HG03196 (cell line): ENCODE measurements around the gene PPP1R27.

Source experiments
- ATAC-seq: cut with Tn5 transposase; IDR thresholded peaks from one replicate; pipeline ENCODE4 v1.9.1; 2021; ENCODE audit not compliant: unreplicated experiment

The PPP1R27 gene

GRCh38 chr17:81863123-81863675 is 28.3 kb upstream of the PPP1R27 start:
- ATAC-seq: no peak

GRCh38 chr17:81860756-81861568 is 26.1 kb upstream of the PPP1R27 start:
- peak; percentile 77 for ATAC-seq

- ATAC-seq: peak; percentile 8
Observed at GRCh38 chr17:81859906-81860755, 25.3 kb upstream of the PPP1R27 start, which contains the start of gene P4HB. Gene P4HB (minus strand): TSS chr17:81860535. CDS start chr17:81860471, 64 bp downstream.

DNA sequence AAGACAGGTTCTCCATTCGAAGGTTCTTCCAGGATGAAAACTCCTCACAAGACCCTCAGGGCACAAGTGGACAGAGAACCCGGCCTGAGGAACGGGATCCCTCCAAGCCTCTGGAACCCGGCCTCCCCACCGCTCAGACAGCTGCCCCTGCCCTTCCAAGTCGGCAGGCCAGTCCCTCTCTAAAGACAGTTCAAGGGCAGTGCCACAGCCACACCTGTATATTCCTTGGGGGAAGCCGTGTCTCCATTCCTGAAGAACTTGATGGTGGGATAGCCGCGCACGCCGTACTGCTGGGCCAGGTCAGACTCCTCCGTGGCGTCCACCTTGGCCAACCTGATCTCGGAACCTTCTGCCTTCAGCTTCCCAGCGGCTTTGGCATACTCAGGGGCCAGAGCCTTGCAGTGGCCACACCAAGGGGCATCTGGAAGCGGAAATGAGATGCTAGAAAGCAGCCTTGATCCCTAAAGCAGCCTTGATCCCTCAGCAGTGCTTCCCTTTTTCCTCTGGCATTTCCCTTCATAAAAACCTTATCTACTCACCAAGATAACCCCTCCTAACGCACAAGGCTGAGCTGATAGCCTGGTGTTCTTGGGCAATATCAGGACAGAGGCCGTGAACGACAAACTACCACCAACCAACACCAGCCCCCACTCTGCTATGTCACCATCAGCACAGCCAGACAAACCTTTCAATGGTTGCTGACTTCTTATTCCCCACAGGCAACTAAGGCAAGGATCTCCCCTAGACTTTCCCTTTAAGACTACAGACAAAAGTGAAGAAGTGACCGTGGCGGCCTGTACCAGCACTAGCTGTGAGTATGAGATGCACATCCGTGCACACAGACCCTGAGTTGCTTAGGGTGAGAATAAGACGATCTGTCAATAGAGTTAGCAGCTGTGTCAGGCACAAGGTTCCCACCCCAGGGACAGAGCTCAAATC is 24.4 kb upstream of the PPP1R27 start:
- ATAC-seq: no peak

- no peak for ATAC-seq
Observed at GRCh38 chr17:81858170-81858966, 23.5 kb upstream of the PPP1R27 start.

- ATAC-seq: no peak
Observed at GRCh38 chr17:81854974-81855774, 20.3 kb upstream of the PPP1R27 start.

DNA sequence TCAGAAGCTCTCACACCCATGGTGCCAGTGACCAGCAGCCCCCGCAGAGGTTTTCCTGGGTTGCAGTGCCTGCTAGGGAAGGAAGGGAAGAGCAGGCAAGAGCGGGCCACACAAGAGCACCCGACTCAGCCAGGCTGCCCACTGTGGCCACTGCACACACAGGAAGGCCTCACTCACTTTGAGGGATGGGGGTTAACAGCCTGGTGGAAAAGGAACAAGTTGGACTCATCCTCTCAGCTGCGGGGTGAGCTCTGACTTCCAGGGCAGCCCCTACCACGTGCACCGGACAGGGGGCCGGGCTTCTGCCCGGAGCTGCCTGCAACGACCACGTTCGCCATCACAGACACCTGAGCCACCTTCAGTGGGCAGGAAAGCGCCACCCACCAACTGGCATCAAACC is 17.4 kb upstream of the PPP1R27 start:
- ATAC-seq: no peak

DNA sequence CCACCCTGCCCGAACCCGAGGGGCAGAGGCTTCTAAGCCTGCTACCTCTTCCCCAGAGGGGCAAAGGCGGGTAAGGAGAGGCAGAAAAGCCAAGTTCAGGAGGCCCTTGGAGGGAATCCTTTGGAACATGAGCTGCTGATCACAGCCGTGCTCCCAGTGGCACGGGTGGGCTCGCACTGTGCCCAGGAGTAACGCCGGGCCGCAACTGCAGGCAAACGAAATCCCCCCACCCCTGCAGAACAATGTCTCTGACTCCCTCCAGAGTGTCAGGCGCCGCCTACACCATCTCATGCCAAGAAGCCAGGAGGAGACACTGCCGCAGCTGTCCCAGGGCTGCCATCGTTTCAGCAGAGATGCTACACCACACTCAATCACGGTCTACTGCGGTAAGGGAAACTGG is 16.6 kb upstream of the PPP1R27 start:
- ATAC-seq: no peak

DNA sequence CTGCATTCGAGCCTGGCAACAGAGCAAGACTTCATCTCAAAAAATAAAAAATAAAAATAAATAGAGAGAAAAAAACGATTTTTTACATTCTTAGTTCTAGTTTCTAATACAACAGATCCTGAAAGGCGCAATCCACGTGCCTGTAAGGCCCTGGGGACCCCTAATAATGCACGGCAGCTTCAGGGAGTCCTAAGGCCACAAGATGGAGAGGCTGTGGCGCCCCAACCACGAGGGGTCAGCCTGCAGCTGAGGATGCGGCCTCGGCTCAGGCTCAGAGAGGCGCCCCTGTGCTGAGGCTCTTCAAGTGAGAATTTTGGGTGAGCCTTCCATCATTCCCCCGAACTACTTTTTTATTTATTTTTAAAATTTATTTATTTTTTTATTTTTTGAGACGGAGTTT is 14.6 kb upstream of the PPP1R27 start:
- ATAC-seq: no peak

- no peak for ATAC-seq
Observed at GRCh38 chr17:81846743-81847689, 12.2 kb upstream of the PPP1R27 start.

DNA sequence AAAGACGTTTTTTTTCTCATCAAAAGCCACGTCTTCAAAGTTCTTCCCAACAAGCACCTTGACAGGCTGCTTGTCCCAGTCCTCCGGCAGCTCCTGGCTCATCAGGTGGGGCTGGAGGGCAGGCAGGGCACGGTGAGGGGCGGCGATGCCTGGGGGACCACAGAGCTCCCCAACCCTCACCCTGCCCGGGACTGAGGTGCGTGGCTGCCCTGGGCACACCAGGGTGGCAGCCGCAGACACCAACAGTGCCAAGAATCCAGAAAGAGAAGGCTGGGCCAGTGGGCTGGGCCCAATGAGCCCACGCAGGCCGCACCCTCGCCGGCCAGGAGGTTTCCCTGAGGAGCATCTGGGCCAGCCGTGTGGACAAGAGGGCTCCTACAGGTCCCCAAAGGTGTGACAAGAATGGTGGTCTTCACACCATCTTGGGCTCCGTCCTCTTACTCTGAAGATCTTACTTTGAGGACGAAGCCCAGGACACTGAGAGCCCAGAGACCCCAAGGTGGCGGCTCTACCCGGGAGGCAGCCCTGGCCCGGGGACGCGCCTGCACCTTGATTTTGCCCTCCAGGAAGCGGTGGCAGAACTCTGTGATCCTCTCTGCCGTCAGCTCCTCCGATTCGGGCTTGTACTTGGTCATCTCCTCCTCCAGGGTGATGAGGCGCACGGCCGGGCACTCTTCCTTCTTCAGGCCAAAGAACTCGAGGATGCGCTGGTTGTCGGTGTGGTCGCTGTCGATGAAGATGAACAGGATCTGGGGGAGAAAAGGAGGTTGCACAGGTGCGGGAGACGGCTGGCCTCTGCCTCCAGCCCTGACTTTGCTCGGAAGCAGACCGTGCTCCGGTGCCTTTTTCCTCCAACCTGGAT is 11.3 kb upstream of the PPP1R27 start:
- no peak for ATAC-seq

DNA sequence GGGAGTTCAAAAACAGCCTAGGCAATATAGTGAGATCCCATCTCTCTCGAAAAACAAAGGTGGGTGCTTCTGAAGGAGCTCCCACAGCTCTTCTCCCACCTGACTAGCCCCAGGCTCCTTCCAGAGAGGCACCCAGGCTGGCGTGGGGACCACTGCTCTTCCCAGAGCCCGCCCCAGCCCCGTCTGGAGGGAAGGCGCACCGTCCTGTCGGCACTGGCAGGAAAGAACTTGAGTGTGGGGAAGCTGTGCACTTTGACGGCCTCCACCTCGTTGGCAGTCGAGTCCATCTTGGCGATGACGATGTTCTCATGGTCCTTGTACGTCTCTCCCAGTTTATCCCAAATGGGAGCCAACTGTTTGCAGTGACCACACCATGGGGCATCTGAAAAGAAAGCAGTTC is 10.5 kb upstream of the PPP1R27 start:
- ATAC-seq: no peak

- no peak for ATAC-seq
Observed at GRCh38 chr17:81844887-81845286, 10.0 kb upstream of the PPP1R27 start.

DNA sequence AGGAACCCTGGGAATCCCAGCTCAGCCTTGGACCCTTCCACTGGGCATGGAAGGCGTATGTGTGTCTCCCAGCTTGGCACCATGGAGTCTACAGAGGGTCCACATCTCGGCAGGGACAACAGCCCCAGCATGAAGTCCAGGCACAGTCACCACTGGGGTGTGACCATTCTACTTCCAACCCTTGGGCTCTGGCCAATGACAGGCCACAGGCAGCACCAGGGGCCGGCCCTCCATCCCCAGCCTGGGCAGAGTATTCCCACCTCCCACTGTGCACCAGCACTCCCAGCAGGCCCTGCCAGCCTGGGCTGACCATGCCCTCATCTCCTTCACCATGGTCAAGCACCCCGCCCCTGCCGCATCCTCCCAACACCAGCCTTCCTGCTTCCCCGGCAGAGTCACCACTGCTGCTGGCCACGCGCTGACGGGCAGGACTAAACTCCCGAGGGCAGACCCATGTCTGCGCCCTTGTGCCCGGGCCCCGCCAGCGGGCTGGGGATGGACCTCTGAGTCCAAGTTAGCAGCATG is 9.5 kb upstream of the PPP1R27 start:
- ATAC-seq: no peak

GRCh38 chr17:81843713-81844326 is 9.0 kb upstream of the PPP1R27 start:
- no peak for ATAC-seq
